H54 (cell line): ENCODE data around the gene THRA.

Experiments
- DNase-seq: peaks from one replicate; pipeline ENCODE4 v3.0.0; 2011; ENCODE audit warnings: low spot score, mixed read lengths; ENCODE audit not compliant: insufficient read length
- FAIRE-seq: peaks from 3 replicates; lab custom pipeline; 2011; peaks lifted over from hg19 to GRCh38; lab: Jason Lieb, UNC
- POLR2A ChIP-seq: IDR thresholded peaks from 2 replicates; pipeline ENCODE4 v1.6.1; 2011; ENCODE audit warnings: low read depth, mild to moderate bottlenecking, low read length

The THRA gene

GRCh38 chr17:40062329-40063186 lies at the start of gene THRA:
Gene THRA (plus strand): TSS chr17:40062965. CDS start chr17:40074489, 11,524 bp downstream.
- no peak for TF ChIP-seq POLR2A
- DNase-seq: no peak
- FAIRE-seq: no peak

DNA sequence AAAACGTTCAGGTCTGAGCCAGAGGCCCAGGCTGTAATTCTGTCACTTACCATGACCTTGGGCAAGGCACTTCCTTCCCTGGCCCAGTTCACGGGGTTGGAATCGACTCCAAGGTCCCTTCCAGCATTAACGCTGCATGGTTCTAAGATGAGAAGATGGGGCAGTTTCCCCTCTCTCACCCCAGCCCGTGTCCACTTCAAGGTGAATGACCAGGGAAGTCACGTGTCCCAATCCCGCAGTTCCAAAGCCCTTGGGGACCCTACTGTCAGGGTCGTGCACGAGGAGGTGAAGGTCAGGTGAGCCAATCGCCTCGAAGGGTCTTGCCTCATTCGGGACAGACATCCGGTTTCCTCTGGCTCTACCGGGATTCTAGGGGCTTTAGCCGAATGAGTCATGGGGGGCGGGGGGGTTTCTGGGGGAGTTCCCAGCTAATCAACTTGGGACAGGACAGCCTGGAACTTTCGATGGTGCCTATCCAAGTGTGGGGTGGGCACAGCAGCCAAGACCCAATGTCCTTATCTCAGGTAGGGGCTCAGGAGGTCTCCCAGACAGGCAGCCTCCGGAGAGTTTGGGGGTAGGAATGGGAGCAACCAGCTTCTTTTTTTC lies 48.3 kb upstream of the THRA start:
- DNase-seq (no peak), FAIRE-seq (no peak)
- TF ChIP-seq POLR2A: no peak

- FAIRE-seq (no peak), DNase-seq (no peak)
- TF ChIP-seq POLR2A: no peak
These were observed 47.5 kb upstream of the THRA start, which contains the start of gene CSF3 for GRCh38 chr17:40015005-40015997. Gene CSF3 (plus strand): TSS chr17:40015440. CDS start chr17:40015475, 35 bp downstream.

DNA sequence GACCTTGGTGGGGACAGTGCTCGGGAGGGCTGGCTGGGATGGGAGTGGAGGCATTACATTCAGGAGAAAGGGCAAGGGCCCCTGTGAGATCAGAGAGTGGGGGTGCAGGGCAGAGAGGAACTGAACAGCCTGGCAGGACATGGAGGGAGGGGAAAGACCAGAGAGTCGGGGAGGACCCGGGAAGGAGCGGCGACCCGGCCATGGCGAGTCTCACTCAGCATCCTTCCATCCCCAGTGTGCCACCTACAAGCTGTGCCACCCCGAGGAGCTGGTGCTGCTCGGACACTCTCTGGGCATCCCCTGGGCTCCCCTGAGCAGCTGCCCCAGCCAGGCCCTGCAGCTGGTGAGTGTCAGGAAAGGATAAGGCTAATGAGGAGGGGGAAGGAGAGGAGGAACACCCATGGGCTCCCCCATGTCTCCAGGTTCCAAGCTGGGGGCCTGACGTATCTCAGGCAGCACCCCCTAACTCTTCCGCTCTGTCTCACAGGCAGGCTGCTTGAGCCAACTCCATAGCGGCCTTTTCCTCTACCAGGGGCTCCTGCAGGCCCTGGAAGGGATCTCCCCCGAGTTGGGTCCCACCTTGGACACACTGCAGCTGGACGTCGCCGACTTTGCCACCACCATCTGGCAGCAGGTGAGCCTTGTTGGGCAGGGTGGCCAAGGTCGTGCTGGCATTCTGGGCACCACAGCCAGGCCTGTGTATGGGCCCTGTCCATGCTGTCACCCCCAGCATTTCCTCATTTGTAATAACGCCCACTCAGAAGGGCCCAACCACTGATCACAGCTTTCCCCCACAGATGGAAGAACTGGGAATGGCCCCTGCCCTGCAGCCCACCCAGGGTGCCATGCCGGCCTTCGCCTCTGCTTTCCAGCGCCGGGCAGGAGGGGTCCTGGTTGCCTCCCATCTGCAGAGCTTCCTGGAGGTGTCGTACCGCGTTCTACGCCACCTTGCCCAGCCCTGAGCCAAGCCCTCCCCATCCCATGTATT lies 46.5 kb upstream of the THRA start:
- no peak for TF ChIP-seq POLR2A
- no peak for DNase-seq
- no peak for FAIRE-seq

DNA sequence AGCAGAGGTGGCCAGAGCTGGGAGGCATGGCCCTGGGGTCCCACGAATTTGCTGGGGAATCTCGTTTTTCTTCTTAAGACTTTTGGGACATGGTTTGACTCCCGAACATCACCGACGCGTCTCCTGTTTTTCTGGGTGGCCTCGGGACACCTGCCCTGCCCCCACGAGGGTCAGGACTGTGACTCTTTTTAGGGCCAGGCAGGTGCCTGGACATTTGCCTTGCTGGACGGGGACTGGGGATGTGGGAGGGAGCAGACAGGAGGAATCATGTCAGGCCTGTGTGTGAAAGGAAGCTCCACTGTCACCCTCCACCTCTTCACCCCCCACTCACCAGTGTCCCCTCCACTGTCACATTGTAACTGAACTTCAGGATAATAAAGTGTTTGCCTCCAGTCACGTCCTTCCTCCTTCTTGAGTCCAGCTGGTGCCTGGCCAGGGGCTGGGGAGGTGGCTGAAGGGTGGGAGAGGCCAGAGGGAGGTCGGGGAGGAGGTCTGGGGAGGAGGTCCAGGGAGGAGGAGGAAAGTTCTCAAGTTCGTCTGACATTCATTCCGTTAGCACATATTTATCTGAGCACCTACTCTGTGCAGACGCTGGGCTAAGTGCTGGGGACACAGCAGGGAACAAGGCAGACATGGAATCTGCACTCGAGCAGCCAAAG lies 45.2 kb upstream of the THRA start:
- FAIRE-seq: no peak
- TF ChIP-seq POLR2A: no peak
- no peak for DNase-seq

- FAIRE-seq: no peak
- no peak for TF ChIP-seq POLR2A
- DNase-seq: no peak
These were observed 44.3 kb upstream of the THRA start for GRCh38 chr17:40018211-40019121.

DNA sequence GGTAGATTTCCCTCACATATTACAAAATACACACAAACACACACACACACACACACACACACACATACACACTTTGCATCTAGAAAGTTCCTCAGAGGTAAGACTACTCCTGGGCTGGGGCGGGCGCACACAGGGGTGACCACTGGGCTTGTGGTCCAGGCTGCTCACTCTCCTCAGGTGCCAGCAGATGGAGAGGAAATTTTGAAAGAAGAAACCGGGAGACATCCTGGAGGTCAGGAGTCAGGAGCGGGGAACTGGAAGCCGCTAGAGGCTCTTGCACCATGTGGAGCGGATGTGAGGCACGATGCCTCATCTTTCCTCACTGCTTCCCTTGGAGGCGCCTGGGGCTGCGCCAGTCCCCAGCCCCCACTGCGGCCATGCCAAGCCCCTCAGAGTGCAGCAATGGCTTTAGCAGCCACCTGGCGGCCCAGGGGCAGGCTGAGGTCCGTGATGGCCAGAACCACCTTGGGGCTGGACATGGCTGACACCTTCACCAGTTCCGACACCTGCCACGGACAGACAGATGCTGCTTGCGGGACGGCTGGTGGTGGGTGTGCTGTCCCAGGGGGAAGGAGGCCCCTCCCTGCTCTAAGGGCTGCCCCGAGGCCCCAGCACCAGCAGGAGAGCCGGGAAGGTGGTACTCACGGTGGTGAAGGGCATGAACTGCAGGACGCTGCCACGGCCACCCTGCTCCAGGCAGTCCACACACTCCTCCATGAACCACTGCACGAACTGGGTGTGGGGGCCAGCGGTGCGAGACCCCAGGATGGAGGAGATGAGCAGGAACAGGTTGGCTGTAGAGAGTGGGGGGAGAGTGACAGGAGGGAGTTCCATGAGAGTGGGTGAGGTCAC lies 43.4 kb upstream of the THRA start:
- DNase-seq (no peak), FAIRE-seq (no peak)
- TF ChIP-seq POLR2A: no peak

DNA sequence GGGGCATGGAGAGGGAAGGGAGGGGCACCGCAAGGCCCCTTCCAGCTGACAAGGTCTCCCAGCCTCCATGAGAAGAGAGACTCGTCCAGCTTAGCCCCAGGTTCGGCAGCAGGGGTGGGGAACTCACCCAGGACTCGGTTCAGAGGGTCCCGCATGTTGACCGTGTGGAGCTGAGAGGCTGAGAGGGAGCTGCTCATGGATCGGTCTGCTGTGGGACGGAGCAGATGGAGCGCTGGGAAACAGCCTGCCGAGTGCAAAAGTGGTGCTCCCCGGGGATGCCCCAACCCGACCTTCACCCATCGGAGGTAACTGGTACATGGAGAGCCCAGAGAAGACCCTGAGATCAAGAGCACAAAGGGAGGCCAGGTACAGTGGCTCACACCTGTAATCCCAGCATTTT lies 42.6 kb upstream of the THRA start:
- FAIRE-seq (no peak), DNase-seq (no peak)
- TF ChIP-seq POLR2A: no peak

- DNase-seq (peak; percentile 96), FAIRE-seq (peak; percentile 79)
- no peak for TF ChIP-seq POLR2A
These were observed 41.3 kb upstream of the THRA start for GRCh38 chr17:40021451-40021971.

- FAIRE-seq: no peak
- no peak for DNase-seq
- TF ChIP-seq POLR2A: no peak
These were observed 40.3 kb upstream of the THRA start for GRCh38 chr17:40022497-40022896.
